Measurements from ENCODE around the gene GLRA3.
"Not testable (repeated sequence)": the region's sequence is repeated elsewhere in the genome, so short reads cannot be mapped to it uniquely, and the experiment has no call there.

GLRA3 gene

DNA sequence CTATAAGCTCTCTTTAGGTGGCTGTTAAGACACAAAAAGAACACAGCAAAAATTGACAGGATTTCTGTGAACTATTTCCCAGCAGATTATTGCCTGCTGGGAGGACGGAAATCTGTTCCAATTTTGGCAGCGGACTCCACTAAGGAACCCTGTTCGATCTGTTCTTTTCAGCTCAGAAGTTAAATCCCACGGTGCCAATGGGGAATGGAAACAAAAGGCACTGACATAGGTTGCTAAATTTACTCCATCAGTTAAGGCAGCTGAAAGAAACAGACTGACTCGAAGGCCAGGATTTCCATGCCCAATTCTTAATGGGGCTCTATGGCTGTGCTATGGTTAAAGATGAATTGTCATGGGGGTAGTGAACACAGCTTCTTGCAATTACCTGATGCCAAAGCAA, 180.2 kb downstream of the GLRA3 start:
- no peak for DNase-seq

DNA sequence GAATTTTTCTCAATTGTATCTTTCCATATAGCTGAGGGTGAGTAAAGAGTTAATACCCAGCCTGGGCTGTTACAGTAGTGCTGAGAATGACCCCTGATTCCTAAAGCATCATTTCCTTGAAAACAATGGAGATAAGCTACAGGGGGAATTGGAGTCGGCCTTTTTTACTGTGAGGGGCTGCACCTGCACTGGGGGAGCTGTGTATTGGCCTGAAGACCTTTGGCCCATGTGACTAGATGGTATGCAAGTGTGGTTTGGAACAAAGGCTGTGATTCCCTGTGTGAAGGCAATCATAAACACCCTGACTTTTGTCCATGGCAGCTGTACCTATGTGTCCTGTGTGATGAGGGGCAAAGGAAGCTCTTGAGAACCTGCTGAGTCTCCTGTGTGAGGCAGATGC, 182.7 kb downstream of the GLRA3 start:
- DNase-seq: no peak

DNA sequence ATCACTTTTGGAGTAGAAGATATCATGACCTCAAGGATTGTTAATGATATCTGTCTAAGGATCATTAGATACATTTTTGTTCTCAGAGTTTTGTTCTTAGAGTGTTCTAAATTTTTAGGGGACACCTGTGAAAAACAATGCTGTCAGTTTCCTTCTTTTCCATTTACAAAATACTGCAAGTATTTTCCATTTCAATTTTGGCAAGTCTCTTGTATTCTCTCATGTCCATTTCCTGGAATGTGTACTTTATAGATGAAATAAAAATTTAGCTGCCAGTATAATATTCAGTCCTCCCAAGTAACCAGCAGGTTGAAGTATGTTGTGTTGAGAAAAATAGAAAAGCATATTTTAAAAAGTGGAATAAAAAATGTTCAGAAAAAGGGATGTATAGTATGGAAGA, 188.9 kb downstream of the GLRA3 start:
- no peak for DNase-seq

DNA sequence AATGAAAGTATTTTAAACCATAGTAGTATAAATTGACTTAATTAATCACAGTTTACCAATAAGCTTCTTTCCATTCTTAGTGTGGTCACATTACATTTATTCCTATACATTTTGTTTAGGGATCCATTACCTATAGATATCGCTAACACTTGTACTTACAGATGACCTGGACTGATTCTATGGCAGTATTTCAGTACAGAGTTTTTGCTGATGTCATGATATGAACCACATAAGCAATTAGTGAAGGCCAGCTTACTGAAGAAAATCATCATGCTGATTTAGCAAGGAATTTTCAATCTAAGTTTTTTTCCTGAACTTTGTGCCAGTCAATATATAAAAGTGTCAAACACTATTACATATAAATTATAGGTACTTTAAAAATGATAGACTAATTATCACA, 193.3 kb downstream of the GLRA3 start:
- no peak for DNase-seq

DNA sequence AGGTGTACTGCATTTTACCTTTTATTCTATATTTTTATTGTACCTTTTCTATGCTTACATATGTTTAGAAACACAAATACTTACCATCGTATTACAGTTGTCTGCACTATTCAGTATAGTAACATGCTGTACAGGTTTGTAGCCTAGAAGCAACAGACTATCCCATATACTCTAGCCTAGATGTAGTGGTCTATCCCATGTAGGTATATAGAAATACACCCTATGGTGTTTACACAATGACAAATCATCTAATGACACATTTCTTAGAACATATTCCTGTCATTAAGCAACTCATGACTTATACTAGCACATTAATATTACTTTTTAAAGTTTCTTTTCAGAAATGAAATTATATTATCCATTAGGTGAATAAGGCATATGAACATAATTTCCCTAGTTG, 195.6 kb downstream of the GLRA3 start:
- DNase-seq: no peak

DNA sequence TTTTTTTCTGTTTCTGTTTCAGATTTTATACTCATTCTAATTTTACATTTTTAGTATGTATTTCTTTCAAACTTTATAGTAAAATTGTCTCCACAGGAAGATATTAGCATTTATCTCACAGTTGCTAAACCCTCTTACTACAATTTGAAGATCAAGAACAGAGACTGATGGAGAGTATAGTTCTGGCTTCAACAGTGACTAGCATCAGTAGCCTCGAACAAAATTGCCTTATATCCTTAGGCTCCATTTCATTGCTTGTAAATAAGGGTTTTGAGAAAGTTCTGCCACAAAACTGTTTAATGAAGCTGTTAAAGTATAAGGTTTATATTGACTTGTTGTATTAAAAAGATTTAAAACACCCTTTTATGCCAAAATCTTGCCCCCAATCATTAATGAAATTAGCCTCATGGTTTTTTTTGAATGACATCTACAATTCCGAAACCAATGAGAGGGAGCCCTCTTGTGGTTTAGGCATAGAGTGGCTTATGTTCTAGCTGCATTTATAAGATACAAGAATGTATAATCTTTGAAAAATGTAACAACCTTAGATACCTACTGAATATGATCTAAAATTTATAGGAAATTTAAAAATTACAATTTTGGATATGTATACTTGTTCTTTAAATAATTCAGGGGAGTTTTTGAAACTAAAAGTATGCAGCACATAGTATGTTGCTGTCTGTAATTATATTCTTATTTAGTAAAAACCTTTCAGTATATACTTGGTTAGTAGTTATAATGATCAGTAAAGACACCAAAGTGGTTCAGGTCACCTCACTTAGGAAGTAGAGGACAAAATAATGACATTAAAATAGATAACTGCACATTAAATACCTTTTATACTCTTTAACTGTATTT, 196.9 kb downstream of the GLRA3 start:
- no peak for DNase-seq

DNA sequence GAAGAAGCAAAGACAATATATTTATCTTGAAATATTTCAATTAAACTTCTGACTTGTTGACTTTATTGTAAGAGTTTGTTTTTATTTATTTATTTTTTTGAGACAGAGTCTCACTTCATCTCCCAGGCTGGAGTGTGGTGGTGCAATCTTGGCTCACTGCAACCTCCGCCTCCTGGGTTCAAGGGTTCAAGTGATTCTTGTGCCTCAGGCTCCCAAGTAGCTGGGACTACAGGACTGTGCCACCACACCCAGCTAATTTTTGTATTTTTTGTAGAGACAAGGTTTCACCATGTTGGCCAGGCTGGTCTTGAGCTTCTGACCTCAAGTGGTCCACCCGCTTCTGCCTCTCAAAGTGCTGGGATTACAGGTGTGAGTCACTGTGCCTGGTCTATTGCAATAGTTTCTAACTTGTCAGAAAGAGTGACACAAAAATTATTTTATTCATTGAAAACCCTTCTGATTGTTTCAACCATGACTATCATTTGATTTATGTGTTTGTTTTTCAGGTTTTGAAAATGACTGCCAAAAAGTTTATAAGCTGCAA, 199.1 kb downstream of the GLRA3 start:
- DNase-seq: not testable (repeated sequence)

DNA sequence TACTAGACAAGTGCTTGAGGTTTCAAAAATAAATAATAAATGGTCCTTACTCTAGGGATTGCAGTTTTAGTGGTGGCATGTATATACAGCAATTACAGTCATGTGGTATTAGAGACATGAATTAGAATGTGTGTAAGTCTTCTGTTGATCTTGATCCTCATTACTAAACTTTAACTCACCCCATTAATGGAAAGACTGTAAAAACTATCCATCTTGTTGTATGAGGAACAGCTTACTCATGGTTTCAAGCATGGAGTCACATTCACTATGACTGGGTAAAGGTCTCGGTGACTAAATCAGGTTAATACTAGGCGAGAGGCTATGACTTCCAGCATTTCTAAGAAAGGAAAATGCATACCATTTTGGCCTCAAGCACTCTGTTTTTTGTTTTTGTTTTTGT, 199.8 kb downstream of the GLRA3 start:
- no peak for DNase-seq

DNA sequence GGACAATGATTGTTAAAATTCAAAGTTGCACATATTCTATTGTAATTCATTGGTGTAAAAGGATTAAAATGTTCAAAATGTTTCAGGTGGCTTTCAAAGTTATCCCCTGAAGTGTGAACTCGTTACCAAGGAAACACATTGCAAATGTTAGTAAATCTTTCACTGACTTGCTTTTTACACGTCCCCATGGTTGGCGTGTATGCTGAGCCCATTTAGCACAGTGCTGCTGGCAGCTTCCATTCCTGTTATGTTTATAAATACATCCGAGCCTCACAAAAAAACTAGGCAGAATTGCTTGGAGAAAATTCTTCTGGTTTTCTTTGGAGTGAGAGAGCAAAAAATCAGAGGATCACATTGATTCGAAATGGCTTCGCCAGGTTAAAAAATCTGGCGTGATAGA, 200.9 kb downstream of the GLRA3 start:
- DNase-seq: no peak

DNA sequence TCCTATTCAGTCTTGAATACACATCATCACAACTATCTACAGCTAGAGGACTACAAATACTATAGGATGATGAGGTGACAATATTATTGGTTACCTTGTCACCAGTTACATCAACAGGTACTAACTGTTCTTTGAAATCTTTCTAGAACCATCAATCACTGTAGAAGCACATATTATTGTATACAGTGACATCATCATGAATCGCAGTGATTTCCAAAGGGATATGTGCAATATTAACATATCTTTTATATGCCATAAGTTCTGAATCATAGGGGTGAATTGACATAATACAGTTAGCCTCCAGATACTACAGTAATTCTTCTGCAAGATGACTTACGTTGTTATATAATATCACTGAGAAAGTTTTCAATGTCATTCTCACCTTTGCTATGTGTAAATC, 201.6 kb downstream of the GLRA3 start:
- DNase-seq: no peak

DNA sequence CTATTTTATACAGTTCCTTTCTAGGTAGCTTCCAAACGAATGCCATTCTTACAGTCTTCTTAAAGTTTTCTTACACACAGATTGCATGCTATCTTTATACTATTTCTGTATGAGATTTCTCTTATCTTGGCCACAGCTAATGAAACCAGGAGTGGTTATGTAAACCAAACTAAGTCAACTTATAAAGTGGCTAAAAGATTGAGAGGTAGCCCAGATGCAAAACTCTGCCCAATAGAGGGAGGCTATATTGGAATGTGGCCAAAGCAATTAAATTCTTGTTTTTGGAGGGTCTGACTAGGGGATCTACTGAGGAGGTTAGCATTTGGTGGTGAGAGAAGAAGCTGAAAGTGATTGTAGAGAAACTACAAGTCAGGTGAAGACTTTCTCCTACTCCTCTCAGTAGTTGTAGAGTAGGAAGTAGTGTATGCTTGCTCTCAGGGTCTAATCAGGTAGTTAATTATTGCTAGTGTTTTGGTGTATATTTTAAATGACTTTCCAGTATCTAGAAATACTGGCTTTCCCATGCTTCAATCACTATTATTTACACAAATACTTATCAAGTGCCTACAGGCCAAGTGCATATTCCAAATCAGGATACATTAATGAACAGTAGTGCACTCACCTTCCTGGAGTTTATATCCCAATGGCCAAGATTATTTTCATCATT, 202.6 kb downstream of the GLRA3 start:
- no peak for DNase-seq

DNA sequence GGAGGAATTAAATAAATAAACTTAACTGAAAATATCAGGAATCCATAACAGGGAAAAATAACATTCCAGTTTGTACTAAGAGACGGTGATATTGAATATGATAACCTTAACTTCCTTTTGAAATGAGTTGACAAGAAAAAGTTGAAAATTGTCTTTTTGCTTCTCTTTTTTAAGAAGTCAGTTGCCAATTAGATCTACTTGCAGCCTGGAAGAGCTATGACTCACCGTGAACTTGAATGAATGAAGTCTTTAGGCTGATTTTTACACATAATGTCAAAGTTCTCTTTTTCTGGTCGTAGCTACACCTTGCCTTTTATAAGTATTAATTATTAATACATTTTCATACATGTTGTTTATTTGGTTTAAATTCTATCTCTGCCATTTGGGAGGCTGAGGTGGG, 212.4 kb downstream of the GLRA3 start:
- DNase-seq: no peak

DNA sequence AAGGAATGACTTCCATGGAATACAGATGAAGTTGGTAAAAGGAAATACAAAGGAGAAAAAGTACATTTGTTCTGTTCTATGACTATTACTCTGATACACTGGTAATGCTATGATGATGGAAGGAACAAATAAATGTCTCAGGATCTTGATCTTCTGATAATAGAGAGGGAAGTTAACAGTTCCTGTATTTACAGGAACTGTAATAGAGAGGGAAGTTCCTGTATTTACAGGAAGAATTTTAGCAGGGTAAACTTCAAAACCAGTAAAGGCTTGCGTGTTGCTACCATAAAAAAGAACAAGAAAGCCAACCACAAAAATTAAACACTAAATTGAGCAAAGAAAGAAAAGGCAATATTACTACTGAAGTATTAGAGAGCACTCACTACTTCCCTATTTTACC, 215.1 kb downstream of the GLRA3 start:
- DNase-seq: no peak

DNA sequence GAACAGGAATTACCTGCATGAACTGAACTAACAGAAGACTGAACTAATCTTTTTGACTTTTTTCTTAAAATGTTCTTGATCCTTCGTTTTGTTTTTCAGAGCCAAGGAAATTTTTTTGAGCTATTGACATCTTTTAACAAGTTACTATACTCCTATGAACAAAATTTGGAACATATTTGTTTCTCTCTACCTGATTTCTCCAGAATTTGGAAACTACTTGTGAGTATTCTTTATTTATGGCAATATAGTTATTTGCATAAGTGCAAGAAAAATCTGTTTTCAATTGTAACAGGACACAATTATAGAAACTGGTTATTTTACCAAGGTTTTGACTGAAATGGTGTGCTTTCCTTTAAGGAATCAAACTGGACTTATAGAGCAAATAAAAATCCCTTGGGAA, 217.3 kb downstream of the GLRA3 start:
- no peak for DNase-seq

DNA sequence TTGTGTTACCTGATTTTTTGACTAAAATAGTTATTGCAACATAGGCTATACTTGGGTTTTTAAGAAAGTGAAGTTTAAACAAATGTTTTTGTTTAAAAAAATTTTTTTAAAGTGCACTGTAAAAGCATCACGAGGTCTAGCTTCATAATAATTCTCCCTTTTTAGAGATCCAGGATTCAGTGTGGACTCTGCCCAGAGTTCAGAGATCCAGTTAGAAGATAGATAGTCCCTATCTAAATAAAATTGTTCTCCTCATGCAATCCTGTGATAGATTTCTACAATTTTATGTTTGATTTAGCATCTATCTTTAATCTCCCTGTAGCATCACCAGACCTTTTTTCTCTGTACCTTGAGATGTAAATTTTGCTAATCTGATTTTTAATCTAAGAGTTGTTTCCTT, 221.3 kb downstream of the GLRA3 start:
- DNase-seq: no peak

DNA sequence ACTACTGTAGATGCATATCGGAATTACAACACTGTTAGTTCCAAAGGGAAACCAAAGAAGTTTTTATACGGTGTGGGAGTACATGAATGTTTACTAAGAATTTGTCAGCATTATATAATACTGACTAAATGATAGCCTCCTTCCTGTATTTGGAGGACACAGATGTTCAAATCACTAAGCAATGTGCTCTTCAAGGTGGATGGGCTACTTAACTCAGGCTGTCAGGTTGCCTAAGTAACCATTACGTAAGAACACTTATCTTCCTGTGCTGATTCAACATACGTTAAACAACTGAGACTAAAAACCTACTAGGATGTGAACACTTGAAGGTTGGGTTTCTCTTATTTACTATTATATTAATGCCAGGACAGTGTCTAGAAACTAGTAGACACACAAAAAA, 224.8 kb downstream of the GLRA3 start:
- no peak for DNase-seq

DNA sequence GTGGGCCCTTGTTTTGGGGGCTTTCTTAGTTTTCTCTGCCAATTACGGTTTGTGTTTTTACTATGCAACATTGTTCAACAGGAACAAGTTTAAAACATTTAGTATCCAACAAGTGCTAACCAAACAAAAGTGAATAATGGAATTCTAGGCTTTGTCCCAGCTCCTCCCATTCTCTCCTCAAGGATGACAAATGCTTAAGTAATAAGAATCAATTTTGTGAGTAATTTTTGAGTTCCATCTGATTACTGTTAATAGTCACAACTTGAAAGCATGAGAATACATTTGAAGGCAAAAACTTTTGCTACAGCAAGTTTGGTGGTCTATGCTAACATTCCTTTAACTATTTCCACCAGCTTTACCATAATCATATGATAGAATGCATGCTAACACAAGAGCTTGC, 228.7 kb downstream of the GLRA3 start:
- DNase-seq: no peak

DNA sequence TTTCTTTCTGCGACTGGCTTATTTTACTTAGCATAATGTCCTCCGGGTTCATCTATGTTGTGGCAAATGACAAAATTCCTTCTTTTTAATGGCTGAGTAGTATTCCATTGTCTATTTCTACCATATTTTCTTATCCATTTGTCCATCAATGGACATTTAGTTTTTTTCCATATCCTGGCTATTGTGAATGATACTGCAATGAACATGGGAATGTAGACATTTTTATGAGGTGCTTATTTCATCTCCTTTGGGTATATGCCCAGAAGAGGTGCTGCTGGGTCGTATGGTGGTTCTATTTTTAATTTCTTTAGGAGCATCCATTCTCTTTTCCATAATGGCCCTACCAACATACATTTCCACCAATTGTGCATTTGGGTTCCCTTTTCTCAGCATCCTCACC, 230.2 kb downstream of the GLRA3 start:
- DNase-seq: no peak

DNA sequence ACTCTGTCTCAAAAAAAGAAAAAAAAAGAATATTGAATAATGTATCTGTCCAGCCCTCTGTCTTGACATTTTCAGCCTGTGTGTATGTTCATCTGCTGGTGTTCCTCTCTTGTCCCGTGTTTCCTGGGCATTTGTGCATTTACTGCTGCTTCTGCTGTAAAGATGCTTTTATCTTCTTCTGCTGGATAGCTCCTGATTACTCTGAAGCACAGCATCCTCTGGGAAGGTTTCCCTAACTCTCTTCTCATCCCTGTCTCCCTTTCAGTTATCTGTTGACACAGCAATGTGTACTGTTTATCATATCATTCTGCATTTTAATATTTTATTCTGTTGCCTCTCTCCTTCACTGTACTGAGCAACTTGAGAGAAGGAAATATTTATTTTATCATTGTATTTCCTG, 232.5 kb downstream of the GLRA3 start:
- DNase-seq: no peak

DNA sequence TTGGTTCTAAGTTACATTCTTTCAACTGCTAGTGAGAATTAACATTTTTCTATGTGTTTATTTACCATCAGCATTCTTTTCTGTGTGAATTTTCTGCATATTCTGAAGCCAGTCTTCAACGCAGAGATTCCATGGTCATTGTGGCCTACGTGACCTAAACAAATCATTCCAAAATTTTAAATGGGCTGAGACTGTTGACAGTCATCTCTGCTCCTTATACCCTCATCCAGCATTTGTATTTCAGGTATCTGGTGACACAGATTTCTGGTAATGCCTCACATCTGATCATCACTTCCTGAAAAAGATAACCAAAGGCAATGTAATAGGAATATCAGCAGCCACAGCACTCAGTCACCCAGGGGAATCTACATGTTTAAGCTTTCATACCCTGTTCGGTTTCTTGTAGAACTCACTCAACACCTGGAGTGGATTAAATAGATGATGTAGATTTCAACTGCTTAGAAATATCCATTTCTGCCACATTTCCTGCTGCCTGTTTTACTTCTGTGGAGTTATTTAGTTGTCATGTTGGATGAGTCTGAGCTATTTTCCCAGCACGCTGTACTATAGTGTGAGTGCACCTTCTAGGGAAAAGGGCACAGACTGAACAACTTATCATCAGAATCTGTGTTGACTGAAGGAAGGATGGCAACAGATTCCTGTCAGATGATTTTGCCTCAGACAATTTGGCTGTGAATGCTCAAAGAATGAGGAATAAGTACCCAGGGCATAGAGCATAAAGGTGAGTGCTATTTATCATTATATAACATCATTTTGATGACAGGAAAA, 233.7 kb downstream of the GLRA3 start:
- DNase-seq: no peak

DNA sequence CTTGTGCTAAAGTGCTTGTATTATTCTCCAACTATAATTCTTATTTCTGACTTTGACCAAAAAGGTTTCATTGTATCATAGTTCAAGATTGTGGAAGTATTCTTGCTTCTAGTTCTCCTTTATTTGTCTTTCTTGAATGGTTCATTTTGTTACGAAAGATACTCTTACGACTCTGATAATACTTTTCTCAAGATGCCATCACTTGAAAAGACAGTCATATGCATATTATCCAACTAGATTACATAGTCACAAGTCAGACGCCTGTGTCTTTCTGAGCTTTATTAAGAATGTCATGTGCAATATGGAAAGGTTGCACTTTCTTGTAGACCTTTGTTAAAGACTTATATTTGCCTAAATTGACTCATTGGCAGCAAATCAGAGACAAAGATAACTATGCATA, 235.3 kb downstream of the GLRA3 start:
- DNase-seq: no peak

DNA sequence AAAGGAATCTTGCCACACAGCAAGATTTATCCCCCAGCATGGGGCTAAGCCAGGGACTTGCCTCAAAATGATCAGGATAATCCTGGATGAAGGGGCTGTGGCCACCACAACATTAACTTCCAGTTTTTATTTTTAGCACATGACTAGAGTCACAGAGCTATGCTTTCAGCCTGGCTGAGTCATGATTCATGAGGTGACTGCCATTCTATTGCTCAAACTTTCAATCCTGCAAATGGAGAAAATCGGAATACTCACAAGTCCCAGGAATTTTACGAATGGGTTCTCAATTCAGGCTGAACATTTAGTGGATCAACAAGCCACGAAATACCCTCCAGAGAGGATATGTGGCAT, 236.1 kb downstream of the GLRA3 start:
- no peak for DNase-seq

DNA sequence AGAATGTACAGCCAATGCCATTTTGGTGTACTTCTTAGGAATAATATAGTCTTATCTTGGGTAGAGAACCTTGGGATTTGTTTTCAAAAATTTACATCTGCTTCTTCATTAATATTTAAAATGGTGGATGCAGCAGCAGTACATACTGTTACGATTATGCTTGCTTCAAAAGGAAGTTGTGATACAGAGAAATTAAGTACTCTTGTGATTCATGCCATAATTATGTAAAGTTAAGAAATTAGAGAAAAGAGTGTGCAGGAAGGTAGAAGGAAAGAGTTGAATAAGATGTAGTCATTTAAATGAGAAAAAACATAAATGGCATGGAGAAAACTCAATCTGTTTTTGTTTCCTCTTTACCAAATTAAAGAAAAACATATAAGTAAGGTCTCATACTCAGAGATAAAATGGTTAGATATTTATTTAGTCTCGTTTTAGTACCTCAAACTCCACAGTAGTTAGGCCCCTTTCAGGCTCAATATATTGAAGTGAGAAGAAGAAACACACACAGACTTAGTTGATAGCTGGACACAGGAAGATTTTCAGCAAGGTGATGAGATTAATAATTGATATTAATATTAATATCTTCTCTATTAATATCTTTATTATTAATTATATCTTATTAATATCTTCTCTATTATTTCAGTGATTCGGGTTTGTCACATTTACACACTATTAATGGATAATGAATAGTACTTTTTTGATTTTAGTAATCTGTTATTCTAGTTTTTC, 236.6 kb downstream of the GLRA3 start:
- no peak for DNase-seq

Measured in NCI-H2107 (cell line).